ENCODE results near the gene AUP1.

AUP1 gene

GRCh38 chr2:74535440-74535965, 6.0 kb upstream of the AUP1 start:
- DNase-seq (ENCODE audit: low read depth in 2 of 2), result no peak

GRCh38 chr2:74534411-74534810, 4.9 kb upstream of the AUP1 start:
- DNase-seq (ENCODE audit: low read depth in 2 of 2), result no peak

GRCh38 chr2:74533464-74533863, 4.0 kb upstream of the AUP1 start:
- DNase-seq (ENCODE audit: low read depth in 2 of 2), result no peak

DNA sequence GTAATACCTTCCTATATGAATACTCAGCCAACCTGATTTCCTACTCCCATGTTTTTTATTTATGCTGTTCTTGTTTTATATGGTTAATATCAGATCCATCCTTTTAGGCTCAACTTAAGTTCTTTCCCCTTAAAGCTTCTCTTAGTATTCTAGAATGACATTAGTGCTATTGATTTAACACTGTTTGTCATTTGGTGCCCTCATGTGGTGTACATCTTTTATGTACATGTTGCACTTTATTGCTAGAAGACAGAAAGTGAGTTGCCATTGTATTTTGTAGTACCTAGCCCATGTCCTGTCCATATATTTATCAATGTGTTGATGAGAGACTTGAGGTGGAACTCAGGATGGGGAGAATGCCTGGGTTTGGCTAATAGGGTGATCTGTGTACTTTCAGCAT, 2.7 kb upstream of the AUP1 start:
- no peak for DNase-seq (ENCODE audit: low read depth in 2 of 2)

GRCh38 chr2:74531666-74532065, 2.2 kb upstream of the AUP1 start:
- no peak for DNase-seq (ENCODE audit: low read depth in 2 of 2)

DNA sequence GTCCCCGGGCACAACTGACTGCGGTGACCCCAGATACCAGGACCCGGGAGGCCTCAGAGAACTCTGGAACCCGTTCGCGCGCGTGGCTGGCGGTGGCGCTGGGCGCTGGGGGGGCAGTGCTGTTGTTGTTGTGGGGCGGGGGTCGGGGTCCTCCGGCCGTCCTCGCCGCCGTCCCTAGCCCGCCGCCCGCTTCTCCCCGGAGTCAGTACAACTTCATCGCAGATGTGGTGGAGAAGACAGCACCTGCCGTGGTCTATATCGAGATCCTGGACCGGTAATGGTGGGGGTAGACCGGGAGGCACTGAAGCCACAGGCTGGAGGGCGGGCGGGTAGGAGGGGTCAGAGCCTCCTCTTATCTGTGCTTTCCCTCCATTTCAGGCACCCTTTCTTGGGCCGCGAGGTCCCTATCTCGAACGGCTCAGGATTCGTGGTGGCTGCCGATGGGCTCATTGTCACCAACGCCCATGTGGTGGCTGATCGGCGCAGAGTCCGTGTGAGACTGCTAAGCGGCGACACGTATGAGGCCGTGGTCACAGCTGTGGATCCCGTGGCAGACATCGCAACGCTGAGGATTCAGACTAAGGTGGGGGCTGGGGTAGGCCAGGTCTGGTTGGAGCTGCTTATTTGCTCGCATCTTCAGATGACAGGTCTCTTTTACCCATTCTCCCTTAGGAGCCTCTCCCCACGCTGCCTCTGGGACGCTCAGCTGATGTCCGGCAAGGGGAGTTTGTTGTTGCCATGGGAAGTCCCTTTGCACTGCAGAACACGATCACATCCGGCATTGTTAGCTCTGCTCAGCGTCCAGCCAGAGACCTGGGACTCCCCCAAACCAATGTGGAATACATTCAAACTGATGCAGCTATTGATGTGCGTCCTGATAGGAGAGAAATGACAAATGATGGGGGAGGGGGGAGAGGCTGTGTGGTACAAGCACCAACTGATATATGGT, 1.0 kb upstream of the AUP1 start:
- DNase-seq (ENCODE audit: low read depth in 2 of 2), result peak; percentile 28 to 42

- no peak for DNase-seq (ENCODE audit: low read depth in 2 of 2)
Observed at GRCh38 chr2:74528600-74529356, 728 bp downstream of the AUP1 start.

DNA sequence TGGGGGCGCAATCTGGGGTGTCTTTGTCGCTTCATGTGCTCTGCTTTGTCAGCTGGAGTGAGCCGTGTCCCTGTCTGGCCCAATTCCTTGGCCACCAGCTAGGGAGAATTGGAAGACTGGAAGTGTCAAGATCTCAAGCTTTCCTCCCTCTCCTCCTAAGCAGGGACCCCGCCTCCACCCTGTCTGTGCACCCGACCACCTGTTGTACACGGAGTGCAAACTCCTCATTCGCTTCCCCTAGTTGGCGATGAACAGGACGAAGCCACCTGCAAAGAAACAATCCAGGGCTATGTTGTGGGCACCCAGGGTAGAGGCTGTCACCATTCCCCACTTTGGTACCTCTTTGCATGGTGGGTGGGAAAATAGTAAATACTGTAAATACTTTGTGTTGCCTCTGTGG, 1.8 kb downstream of the AUP1 start:
- no peak for DNase-seq (ENCODE audit: low read depth in 2 of 2)

DNA sequence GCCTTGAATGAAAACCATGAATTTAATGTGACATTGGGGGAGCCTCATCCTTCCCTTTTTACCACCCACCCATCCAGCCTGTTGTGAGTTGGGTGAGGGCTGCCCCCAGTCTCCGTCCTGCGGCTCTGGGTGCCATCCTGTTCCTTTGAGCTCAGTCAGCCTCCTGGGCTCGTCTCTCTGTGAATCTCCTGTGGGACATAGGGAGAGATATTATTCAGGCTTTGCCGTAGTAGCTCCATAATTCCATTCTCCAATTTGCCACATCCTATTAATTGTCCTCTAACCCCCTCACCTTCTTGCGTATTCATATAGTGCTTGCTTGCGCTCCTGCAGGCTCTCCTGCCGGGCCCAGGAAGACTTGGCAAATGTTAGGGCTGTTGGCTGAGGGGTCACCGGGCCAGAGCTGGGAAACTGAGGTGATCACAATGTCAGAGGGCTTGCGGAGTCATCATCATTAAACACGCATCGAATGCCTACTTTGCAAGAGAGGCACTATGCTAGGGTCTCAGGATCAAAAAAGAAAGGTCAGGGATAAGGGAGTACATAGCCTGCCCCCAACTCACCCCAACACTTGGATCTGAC, 2.8 kb downstream of the AUP1 start:
- no peak for DNase-seq (ENCODE audit: low read depth in 2 of 2)

DNA sequence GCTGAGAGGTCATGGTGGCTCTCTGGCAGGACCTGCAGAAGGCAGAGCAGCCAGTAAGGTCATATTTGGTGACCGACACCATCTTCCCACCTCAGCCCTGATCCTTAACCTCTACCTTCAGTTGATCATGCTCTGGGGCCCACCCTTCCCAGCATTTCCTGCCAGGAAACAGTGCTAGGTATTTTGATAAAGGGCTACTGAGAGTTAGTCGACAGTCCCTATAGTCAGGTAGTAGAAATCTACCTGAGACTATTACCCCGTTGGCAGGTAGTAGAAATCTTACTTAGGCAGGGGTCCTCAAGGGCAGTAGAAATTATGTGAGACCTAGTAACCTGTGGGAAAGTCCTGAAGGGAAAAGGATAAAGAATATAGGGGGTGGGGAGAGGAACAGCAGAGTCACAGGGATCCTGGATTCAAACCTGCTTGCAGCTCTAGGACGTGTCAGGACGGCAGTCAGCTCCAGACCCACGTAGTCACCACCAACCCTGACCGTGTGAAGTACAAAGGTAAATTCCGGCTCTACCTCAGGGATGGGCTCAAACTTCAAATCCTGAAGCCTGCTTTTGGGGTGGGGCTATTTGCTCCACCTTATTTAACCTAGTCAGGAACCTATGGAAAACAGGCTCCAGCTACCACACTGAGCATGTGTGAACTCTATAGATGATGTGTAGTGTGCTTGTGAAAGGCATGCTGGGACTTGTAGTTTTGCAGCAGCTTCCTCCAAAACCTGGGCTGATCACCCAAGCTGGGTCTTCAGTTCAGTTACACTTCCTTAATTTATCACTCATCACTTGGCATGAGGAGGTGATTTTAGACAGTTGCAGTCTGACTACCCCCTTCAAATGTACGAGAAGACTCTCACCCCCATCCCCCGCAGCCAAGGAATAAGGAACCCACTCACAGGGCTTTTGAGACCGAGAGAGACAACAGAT, 3.5 kb downstream of the AUP1 start, which contains the start of gene DQX1:
Gene DQX1, minus strand, starts transcription at position 515 of the 932 bp plus-strand sequence. Its CDS starts 502 bp downstream, at position 13.
- DNase-seq (ENCODE audit: low read depth in 2 of 2), result no peak

DNA sequence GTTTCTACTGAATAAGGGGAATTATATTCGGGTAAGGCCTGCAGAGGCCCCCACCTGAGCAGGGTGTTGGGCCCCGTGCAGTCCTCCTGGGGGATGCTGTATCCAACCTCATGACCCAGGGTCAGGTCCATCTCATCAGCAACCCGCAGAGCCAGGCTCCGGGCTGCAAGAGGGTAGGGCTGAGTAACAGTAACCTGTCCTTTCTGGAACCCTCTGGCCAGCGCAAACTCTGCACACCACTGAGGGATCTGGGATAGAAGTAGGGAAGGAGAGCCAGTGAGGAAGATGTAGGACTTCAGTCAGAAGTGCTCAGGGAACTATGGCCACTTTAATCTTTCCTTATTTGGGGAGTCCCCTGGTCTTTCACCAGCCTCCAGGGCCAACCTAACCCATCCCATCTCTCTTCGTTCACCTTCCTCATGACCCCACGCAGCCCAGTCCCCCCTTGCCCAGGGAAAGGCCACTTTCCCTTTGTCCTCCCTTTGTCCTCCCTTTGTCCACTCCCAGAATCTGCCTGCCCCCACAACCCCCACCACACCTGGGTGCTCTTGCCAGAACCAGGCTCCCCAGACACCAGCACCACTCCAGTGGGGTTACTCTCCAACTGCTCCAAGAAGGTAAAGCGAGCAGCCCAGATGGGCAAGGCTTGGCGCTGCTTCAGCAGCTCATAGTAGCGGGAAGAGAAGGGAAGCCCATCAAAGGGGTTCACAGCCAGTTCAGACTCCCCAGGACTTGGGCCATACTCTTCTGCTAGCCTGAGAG, 4.4 kb downstream of the AUP1 start:
- DNase-seq (ENCODE audit: low read depth in 2 of 2), result no peak

DNA sequence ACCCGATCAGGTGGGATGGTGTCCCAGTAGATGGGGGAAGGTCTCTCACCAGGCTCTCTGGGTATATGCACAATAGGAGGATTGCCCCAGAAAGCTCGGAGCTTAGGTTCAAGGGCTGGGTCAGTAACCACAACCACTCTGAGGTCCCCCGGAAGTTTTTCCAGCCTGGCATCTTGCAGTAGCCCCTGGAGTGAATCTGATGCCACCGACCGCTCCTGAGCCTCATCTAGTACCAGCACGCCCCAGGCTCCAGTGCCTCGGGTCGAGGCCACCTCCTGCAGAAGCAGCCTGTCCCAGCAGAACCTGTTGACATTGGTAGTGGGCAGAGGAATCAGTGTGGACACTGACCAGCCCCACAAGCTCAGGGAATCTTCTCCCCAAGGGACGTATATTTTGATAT, 5.5 kb downstream of the AUP1 start:
- DNase-seq (ENCODE audit: low read depth in 2 of 2), result no peak

DNA sequence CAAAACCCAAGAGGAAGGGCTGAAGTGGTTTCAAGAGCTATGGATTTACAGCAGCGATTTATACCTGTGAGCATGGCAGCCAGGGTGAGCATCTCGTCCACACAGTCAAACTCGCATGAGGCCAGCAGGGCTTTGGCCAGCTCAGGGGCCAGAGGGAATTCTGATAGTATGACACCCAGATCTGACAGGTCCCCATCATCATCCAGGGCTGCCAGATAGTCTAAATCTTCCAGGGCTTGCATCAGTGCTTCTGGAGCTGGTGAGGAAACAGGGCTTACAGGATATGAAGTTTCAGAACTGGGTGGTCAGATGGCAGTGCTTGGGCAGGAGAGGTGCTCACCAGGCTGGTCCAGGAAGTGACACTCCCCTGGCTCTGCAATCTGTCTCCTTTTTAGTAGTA, 7.0 kb downstream of the AUP1 start:
- DNase-seq (ENCODE audit: low read depth in 2 of 2), result no peak

GRCh38 chr2:74516650-74517049, 12.9 kb downstream of the AUP1 start:
- DNase-seq (ENCODE audit: low read depth in 2 of 2), result no peak

DNA sequence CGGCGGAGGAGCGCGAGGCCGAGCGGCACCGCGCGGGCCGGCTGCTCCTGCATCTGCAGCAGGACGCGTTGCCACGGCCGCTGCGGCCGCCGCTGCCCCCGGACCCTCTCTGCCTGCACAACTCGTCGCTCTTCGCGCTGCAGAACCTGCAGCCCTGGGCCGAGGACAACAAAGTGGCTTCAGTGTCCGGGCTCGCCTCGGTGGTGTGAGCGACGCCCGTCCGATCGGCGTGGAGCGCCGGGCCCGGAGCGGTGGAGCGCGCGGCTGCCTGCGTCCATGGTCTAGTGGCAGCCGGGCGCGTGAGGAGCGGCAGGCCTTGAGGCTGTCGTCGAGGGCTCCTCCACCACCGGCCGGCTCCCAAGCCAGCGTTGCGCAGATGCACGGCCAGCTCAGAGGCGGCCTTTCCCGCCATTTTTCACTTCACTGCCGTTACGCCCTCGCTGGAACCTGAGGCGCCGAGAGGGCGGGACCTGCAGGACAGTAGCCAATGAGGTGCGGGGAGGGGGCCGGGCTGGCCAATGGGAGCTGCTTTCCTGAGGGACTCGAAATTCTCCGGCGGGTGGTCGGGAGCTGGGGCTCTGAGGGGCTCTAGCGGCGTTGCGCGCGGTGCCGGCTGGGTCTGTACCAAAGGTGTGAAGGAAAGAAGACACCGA, 13.4 kb downstream of the AUP1 start:
- peak; percentile 58 to 67 for DNase-seq (ENCODE audit: low read depth in 2 of 2)

- no peak for DNase-seq (ENCODE audit: low read depth in 2 of 2)
Observed at GRCh38 chr2:74515271-74515980, 14.1 kb downstream of the AUP1 start.

- no peak for DNase-seq (ENCODE audit: low read depth in 2 of 2)
Observed at GRCh38 chr2:74514368-74515270, 14.9 kb downstream of the AUP1 start, which contains the start of gene TLX2. Gene TLX2, plus strand, starts transcription at chr2:74514450. Its CDS starts 357 bp downstream, at chr2:74514807.
